K562 (cell line): ENCODE data around the gene ZNF775. TPM values are rescaled to one million over a fixed set of nuclear protein-coding genes. Genes with fewer than 3 reads are reported as not detected.

Experiments used
- ARID1B ChIP-seq: fragments of 450-650 bp; IDR thresholded peaks from 2 replicates; pipeline ENCODE4 v1.6.1; 2016; ENCODE audit warnings: antibody characterized with exemption, mild to moderate bottlenecking, inconsistent platforms
- BACH1 ChIP-seq: fragments of 200-800 bp; sonication (Bioruptor generic); IDR thresholded peaks from 2 replicates; pipeline ENCODE4 v1.6.1; 2016; ENCODE audit warnings: missing genetic modification characterization, missing compliant biosample characterization
- C11orf30 ChIP-seq: fragments of 450-650 bp; IDR thresholded peaks from 2 replicates; pipeline ENCODE4 v1.6.1; 2016; ENCODE audit warnings: low read depth, mild to moderate bottlenecking
- DDX20 ChIP-seq: fragments of 450-650 bp; IDR thresholded peaks from 2 replicates; pipeline ENCODE4 v1.6.1; 2016; ENCODE audit warnings: missing genetic modification characterization, low read depth, mild to moderate bottlenecking, missing compliant biosample characterization, moderate library complexity
- ETV1 ChIP-seq: fragments of 450-650 bp; conservative IDR thresholded peaks from 2 replicates; pipeline ENCODE4 v1.6.1; 2016; ENCODE audit warnings: missing genetic modification characterization, control low read depth, low read depth, missing compliant biosample characterization
- ETV6 ChIP-seq, 3 experiments: fragments of 150-350 bp in 1 of 3; sonication (generic) in 1 of 3; formaldehyde crosslinking in 1 of 3; IDR thresholded peaks; 2 replicates each; pipeline versions ENCODE4 v1.6.1 to v1.8.0; 2014 to 2022; ENCODE audit warnings: borderline replicate concordance in 2 of 3, low read depth in 2 of 3, antibody characterized with exemption in 1 of 3, low read length in 1 of 3, mild to moderate bottlenecking in 1 of 3, missing genetic modification reagents in 1 of 3
- FOXM1 ChIP-seq, 2 experiments: fragments of 450-650 bp in 1 of 2; sonication (generic) in 1 of 2; formaldehyde crosslinking in 1 of 2; IDR thresholded peaks; 2 replicates each; pipeline versions ENCODE4 v1.6.1 to v1.9.0; 2017 to 2022; ENCODE audit warnings: low read depth in 2 of 2, mild to moderate bottlenecking in 2 of 2, missing genetic modification reagents in 1 of 2, moderate library complexity in 1 of 2
- ILF3 ChIP-seq: fragments of 450-650 bp; IDR thresholded peaks from 2 replicates; pipeline ENCODE4 v1.6.1; 2018; ENCODE audit warnings: antibody characterized with exemption, mild to moderate bottlenecking, moderate library complexity, borderline replicate concordance
- MAFG ChIP-seq: fragments of 450-650 bp; conservative IDR thresholded peaks from 2 replicates; pipeline ENCODE4 v1.6.1; 2016; ENCODE audit warnings: missing genetic modification characterization, missing compliant biosample characterization
- MAZ ChIP-seq, 2 experiments: fragments of 450-650 bp in 1 of 2; sonication (generic) in 1 of 2; formaldehyde crosslinking; IDR thresholded peaks in 1 of 2; conservative IDR thresholded peaks in 1 of 2; 2 replicates each; pipeline versions ENCODE4 v1.4.0 to v1.5.0; 2020; ENCODE audit warnings: mild to moderate bottlenecking in 1 of 2, missing genetic modification reagents in 1 of 2
- MCM7 ChIP-seq, 2 experiments: fragments of 450-650 bp; IDR thresholded peaks; 2 replicates each; pipeline ENCODE4 v1.6.1; 2016 to 2018
- NFE2 ChIP-seq: IDR thresholded peaks from 2 replicates; pipeline ENCODE4 v1.6.1; 2014; ENCODE audit warnings: antibody characterized with exemption, low read depth
- NFRKB ChIP-seq: fragments of 450-650 bp; IDR thresholded peaks from 2 replicates; pipeline ENCODE4 v1.6.1; 2016; ENCODE audit warnings: low read depth
- POLR3G ChIP-seq: IDR thresholded peaks from 2 replicates; pipeline ENCODE4 v1.6.1; 2011; ENCODE audit not compliant: insufficient read length, insufficient replicate concordance; ENCODE audit errors: extremely low read depth
- RBBP5 ChIP-seq: fragments of 200-600 bp; sonication (generic); IDR thresholded peaks from 2 replicates; pipeline ENCODE4 v1.6.1; 2012; ENCODE audit warnings: borderline replicate concordance, mild to moderate bottlenecking, low read length, control low read depth, inconsistent platforms; ENCODE audit not compliant: insufficient read depth, poor library complexity, severe bottlenecking
- RHOXF2B ChIP-seq: fragments of 250-450 bp; sonication (Bioruptor Pico); conservative IDR thresholded peaks from 2 replicates; pipeline ENCODE4 v1.5.1; 2021
- SMAD4 ChIP-seq: fragments of 250-450 bp; sonication (Bioruptor Pico); conservative IDR thresholded peaks from 2 replicates; pipeline ENCODE4 v1.8.0; 2021; ENCODE audit warnings: inconsistent platforms, mild to moderate bottlenecking, moderate library complexity
- SMARCA4 ChIP-seq: fragments of 450-650 bp; IDR thresholded peaks from 2 replicates; pipeline ENCODE4 v1.6.1; 2016
- SNRNP70 ChIP-seq: fragments of 200-400 bp; formaldehyde crosslinking; optimal IDR thresholded peaks from 2 replicates; pipeline ENCODE3; 2017; ENCODE audit warnings: low read depth, low read length
- SP1 ChIP-seq: sonication (generic); formaldehyde crosslinking; IDR thresholded peaks from 2 replicates; pipeline ENCODE4 v1.8.1; 2022; ENCODE audit warnings: mild to moderate bottlenecking, missing genetic modification reagents
- TARDBP ChIP-seq: fragments of 450-650 bp; IDR thresholded peaks from 2 replicates; pipeline ENCODE4 v1.6.1; 2016
- TCFL5 ChIP-seq: fragments of 250-450 bp; sonication (Bioruptor Pico); conservative IDR thresholded peaks from 2 replicates; pipeline ENCODE4 v1.6.1; 2021; ENCODE audit warnings: mild to moderate bottlenecking, moderate library complexity, matching md5 sums
- ZNF140 ChIP-seq: fragments of 250-450 bp; sonication (Bioruptor Pico); IDR thresholded peaks from 2 replicates; pipeline ENCODE4 v1.8.0; 2021; ENCODE audit warnings: moderate library complexity, mild to moderate bottlenecking, inconsistent platforms
- ZNF41 ChIP-seq: fragments of 250-450 bp; sonication (Bioruptor Pico); conservative IDR thresholded peaks from 2 replicates; pipeline ENCODE4 v1.4.0; 2020; ENCODE audit warnings: mild to moderate bottlenecking
- ZNF589 ChIP-seq: fragments of 200-800 bp; sonication (Bioruptor generic); IDR thresholded peaks from 2 replicates; pipeline ENCODE4 v1.6.1; 2016; ENCODE audit warnings: low read depth, missing genetic modification characterization, missing compliant biosample characterization
- ZNF766 ChIP-seq: fragments of 200-800 bp; sonication (Bioruptor generic); conservative IDR thresholded peaks from 2 replicates; pipeline ENCODE4 v1.6.1; 2016; ENCODE audit warnings: missing genetic modification characterization, missing compliant biosample characterization
- polyA plus RNA-seq, 8 experiments: library from polyadenylated mRNA; depleted of rRNA in 4 of 8; stranded (reverse) in 5 of 8; unstranded in 3 of 8; fragments of >200 nt; fragmentation: Nextera tagmentation in 2 of 8; fragmentation: Illumina TruSeq in 1 of 8; extraction: Ambion mirVana in 2 of 8; extraction: Trizol in 1 of 8; gene quantifications; 2 replicates each; pipeline versions ENCODE4 v1.2.1 to v1.2.3, GENCODE V29; 2011 to 2014; ENCODE audit warnings: inconsistent platforms in 1 of 8, missing spikeins in 1 of 8
- total RNA-seq, 7 experiments: library from RNA; depleted of rRNA in 6 of 7; stranded (reverse); fragments of >200 nt in 6 of 7; fragmentation: Illumina TruSeq in 2 of 7; extraction: Trizol in 2 of 7; gene quantifications; 2 replicates each; pipeline versions ENCODE4 v1.2.1 to v1.2.3, GENCODE V29; 2011 to 2021; ENCODE audit warnings: low replicate concordance in 1 of 7

The ZNF775 gene
- total and polyA plus RNA-seq, 9 of the 15 experiments (the other 6 are each of a cell fraction or from before 2014, with no cell fraction given) = 0.04 to 18.7 (median 4.9) TPM

DNA sequence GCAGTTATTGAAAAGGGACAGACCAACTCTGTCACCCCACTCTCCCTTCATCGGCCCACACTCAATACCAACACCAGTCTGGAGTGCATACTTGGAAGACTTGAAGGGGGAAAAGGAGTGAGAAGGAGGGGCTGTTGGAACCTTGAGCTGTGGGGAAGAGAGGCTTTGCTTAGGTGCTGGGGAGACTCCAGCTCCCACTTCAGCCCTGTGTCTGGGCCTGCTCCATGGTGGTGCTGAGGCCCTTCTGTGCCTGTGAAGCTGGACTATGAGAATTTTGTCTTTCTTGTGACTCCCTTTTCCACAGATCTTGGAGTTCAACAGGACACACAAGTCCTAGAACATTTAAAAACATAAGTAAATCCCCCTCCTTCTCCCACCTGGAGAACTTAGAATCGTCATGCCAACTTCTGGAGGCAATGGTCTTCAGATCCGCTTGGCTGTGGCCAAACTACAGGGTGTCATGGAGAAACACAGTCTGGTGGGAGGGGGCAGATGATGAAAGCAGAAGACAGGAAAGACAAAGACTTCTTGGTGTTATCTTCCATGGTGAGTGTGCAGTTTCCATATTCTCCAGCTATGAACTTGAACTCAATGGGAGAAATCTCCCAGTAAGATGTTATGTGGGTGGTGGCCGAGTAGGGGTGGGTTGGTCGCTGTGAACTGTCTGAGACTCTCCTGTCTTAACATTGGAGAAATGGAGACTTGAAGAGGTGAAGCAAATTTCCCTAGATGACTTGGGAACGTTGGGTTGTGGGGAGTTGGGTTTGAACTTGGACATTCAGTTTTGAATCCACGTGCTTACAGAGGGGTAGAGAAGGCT is 52.9 kb downstream of the ZNF775 start (continued):
- peak; percentile 60 for TF ChIP-seq DDX20 (tag)
- no peak for TF ChIP-seq ETV6 (IDR thresholded peaks at IDR 0.05; ENCODE audit: borderline replicate concordance in 1 of 2, low read depth in 2 of 2, low read length in 1 of 2)
- no peak for TF ChIP-seq ETV6 (CRISPR knock-in tag; IDR thresholded peaks at IDR 0.05; ENCODE audit: borderline replicate concordance)
- no peak for TF ChIP-seq TARDBP
- peak; percentile 91 for TF ChIP-seq BACH1 (tag)
- no peak for TF ChIP-seq SNRNP70
- TF ChIP-seq RHOXF2B = 0 out of 2 replicates have a peak, but pooled peaks have one; percentile 62
- TF ChIP-seq SMARCA4 = peak; percentile 82; the same call in 1 of the 2 replicates
- TF ChIP-seq RBBP5 = peak; percentile 27
- no peak for TF ChIP-seq ZNF140 (CRISPR knock-in tag)
- peak; percentile 89 for TF ChIP-seq NFE2
- TF ChIP-seq C11orf30 = peak; percentile 93
- no peak for TF ChIP-seq ILF3
- peak in 1 of 2 experiments; percentile 83; a peak in 3 of 4 replicates for TF ChIP-seq MAZ (CRISPR knock-in tag; conservative IDR thresholded peaks at IDR 0.05 in 1 of 2, IDR thresholded peaks at IDR 0.05 in 1 of 2)
- TF ChIP-seq MAFG = peak; percentile 93
- TF ChIP-seq SP1 (CRISPR knock-in tag) = no peak
- TF ChIP-seq ZNF589 (CRISPR knock-in tag) = peak; percentile 91; the same call in 1 of the 2 replicates
- TF ChIP-seq ZNF766 (CRISPR knock-in tag) = peak; percentile 82
- peak; percentile 84 for TF ChIP-seq SMAD4
- peak; percentile 71 for TF ChIP-seq ETV1 (tag)
- TF ChIP-seq NFRKB = peak; percentile 85
- TF ChIP-seq POLR3G = no peak
- TF ChIP-seq MCM7 (IDR thresholded peaks at IDR 0.05) = no peak
- TF ChIP-seq ZNF41 = no peak; the same call in 1 of the 2 replicates
- TF ChIP-seq ARID1B = peak; percentile 72
- peak; percentile 55 for TF ChIP-seq TCFL5 (CRISPR knock-in tag)
- no peak for TF ChIP-seq FOXM1 (IDR thresholded peaks at IDR 0.05; ENCODE audit: low read depth)
- no peak for TF ChIP-seq FOXM1 (CRISPR knock-in tag; IDR thresholded peaks at IDR 0.05; ENCODE audit: low read depth)
